Panc1 (cell line): ENCODE results near the gene KIAA0232.

ENCODE experiments used
- CTCF ChIP-seq: fragments of 450-650 bp; IDR thresholded peaks from 2 replicates; pipeline ENCODE4 v1.5.1; 2017; ENCODE audit warnings: mild to moderate bottlenecking
- POLR2AphosphoS5 ChIP-seq: IDR thresholded peaks from 2 replicates; pipeline ENCODE4 v1.6.1; 2012; ENCODE audit warnings: mild to moderate bottlenecking, low read depth, low read length, moderate library complexity
- REST ChIP-seq, 2 experiments: IDR thresholded peaks; 2 replicates each; pipeline ENCODE4 v1.6.1; 2011 to 2012; ENCODE audit warnings: low read depth in 2 of 2, control low read depth in 1 of 2, low read length in 1 of 2, mild to moderate bottlenecking in 1 of 2, moderate library complexity in 1 of 2; ENCODE audit not compliant: insufficient read depth in 1 of 2

- TF ChIP-seq CTCF (no peak), POLR2AphosphoS5 (no peak), REST (IDR thresholded peaks at IDR 0.05; ENCODE audit: insufficient read depth in 1 of 2, low read depth in 2 of 2, low read length in 1 of 2) (no peak)
Observed at GRCh38 chr4:6829086-6829485, 46.6 kb downstream of the KIAA0232 start.
